B cell (primary cell): ENCODE measurements around the gene ACTL8. TPM values are rescaled to one million over a fixed set of nuclear protein-coding genes. Genes with fewer than 3 reads are reported as not detected.

Experiments
- ATAC-seq: fragments of 200-7000 bp; cut with Tn5 transposase; one replicate; pipeline ENCODE4 v1.10.0; 2021; ENCODE audit warnings: low read depth, mild to moderate bottlenecking, moderate number of reproducible peaks, moderate library complexity
- CTCF ChIA-PET: fragments of 350-600 bp; sonication (Branson Sonifier 250); formaldehyde crosslinking; loops from one replicate; lab custom pipeline; 2021; ENCODE audit warnings: antibody characterized with exemption, inconsistent platforms; lab: Charles Lee
- POLR2A ChIA-PET: fragments of 350-600 bp; sonication (Branson Sonifier 250); formaldehyde crosslinking; loops from one replicate; lab custom pipeline; 2021; ENCODE audit warnings: antibody characterized with exemption; lab: Charles Lee
- DNase-seq: peaks from one replicate; pipeline ENCODE4 v3.0.0; 2013
- H2AFZ ChIP-seq: 2 replicates; pipeline ENCODE4 v1.6.1; 2012; ENCODE audit warnings: mild to moderate bottlenecking, low read depth, low read length; ENCODE audit not compliant: insufficient read depth, poor library complexity, severe bottlenecking
- H3K27ac ChIP-seq, 2 donors: 1 replicate in 1 of 2; 2 replicates in 1 of 2; pipeline ENCODE4 v1.5.1; 2012 to 2013; ENCODE audit warnings: low read length in 2 of 2, mild to moderate bottlenecking in 2 of 2, moderate library complexity in 1 of 2
- H3K27me3 ChIP-seq, 4 experiments: fragments of 200-600 bp in 1 of 4; sonication (generic) in 1 of 4; replicated peaks in 1 of 4; 1 replicate in 2 of 4; 2 replicates in 2 of 4; pipeline versions ENCODE4 v1.6.1 to v1.7.0; 2013 to 2016; ENCODE audit warnings: low read length in 3 of 4, mild to moderate bottlenecking in 2 of 4, mixed read lengths in 1 of 4, moderate library complexity in 1 of 4; ENCODE audit not compliant: insufficient read depth in 4 of 4, control insufficient read depth in 3 of 4; ENCODE audit errors: control extremely low read depth in 1 of 4
- H3K36me3 ChIP-seq, 2 experiments: replicated peaks in 1 of 2; 1 replicate in 1 of 2; 2 replicates in 1 of 2; pipeline versions ENCODE4 v1.6.1 to v1.7.1; 2013; ENCODE audit warnings: low read length in 1 of 2; ENCODE audit not compliant: insufficient read depth in 2 of 2, control insufficient read depth in 1 of 2; ENCODE audit errors: control extremely low read depth in 1 of 2, extremely low read depth in 1 of 2
- H3K4me1 ChIP-seq, 2 donors: fragments of 200-600 bp in 1 of 2; sonication (generic) in 1 of 2; 1 replicate in 1 of 2; 2 replicates in 1 of 2; pipeline versions ENCODE4 v1.5.1 to v1.6.1; 2013 to 2017; ENCODE audit warnings: low read length in 2 of 2; ENCODE audit not compliant: control insufficient read depth in 2 of 2, insufficient read depth in 2 of 2
- H3K4me2 ChIP-seq: replicated peaks from 2 replicates; pipeline ENCODE3; 2012; ENCODE audit warnings: mild to moderate bottlenecking, low read depth, low read length; ENCODE audit not compliant: poor library complexity, severe bottlenecking
- H3K4me3 ChIP-seq, 5 experiments: fragments of 200-600 bp in 1 of 5; sonication (generic) in 1 of 5; 1 replicate in 3 of 5; 2 replicates in 2 of 5; pipeline versions ENCODE4 v1.5.1 to v1.7.0; 2011 to 2016; ENCODE audit warnings: low read length in 4 of 5, mild to moderate bottlenecking in 4 of 5, low read depth in 2 of 5, control low read depth in 1 of 5, moderate library complexity in 1 of 5; ENCODE audit not compliant: insufficient read depth in 1 of 5; ENCODE audit errors: control extremely low read depth in 1 of 5, extremely low read depth in 1 of 5
- H3K79me2 ChIP-seq: fragments of 200-600 bp; sonication (generic); one replicate; pipeline ENCODE4 v1.6.0; 2016; ENCODE audit warnings: low read length; ENCODE audit not compliant: control insufficient read depth, insufficient read depth
- H3K9ac ChIP-seq: fragments of 200-600 bp; sonication (generic); 2 replicates; pipeline ENCODE4 v1.6.1; 2017; ENCODE audit warnings: mild to moderate bottlenecking, low read length, moderate library complexity
- H3K9me3 ChIP-seq, 3 donors: one replicate each; pipeline versions ENCODE4 v1.6.1 to v1.7.1; 2013; ENCODE audit warnings: low read length in 2 of 3; ENCODE audit not compliant: control insufficient read depth in 2 of 3, insufficient read depth in 1 of 3; ENCODE audit errors: control extremely low read depth in 1 of 3
- H4K20me1 ChIP-seq: 2 replicates; pipeline ENCODE4 v1.6.0; 2012; ENCODE audit warnings: mild to moderate bottlenecking, low read length; ENCODE audit not compliant: insufficient read depth, control insufficient read depth, poor library complexity, severe bottlenecking
- H3K27ac Mint-ChIP-seq: one replicate; pipeline ENCODE4 v1.8.0; 2021; ENCODE audit warnings: mixed read lengths
- H3K27me3 Mint-ChIP-seq: one replicate; pipeline ENCODE4 v1.8.0; 2021; ENCODE audit warnings: mixed read lengths
- H3K4me1 Mint-ChIP-seq: one replicate; pipeline ENCODE4 v1.8.0; 2021; ENCODE audit warnings: mixed read lengths
- H3K4me3 Mint-ChIP-seq: one replicate; pipeline ENCODE4 v1.8.0; 2021; ENCODE audit warnings: mixed read lengths
- H3K9me3 Mint-ChIP-seq: one replicate; pipeline ENCODE4 v1.8.0; 2022; ENCODE audit warnings: mixed read lengths; ENCODE audit not compliant: insufficient read depth
- EZH2 ChIP-seq: IDR thresholded peaks from 2 replicates; pipeline ENCODE4 v1.6.1; 2012; ENCODE audit warnings: borderline replicate concordance, low read depth, mild to moderate bottlenecking, moderate library complexity, low read length; ENCODE audit not compliant: insufficient read depth, poor library complexity, severe bottlenecking
- WGBS: methylation state at CpG from one replicate; pipeline ENCODE4 v1.1.5; 2013; ENCODE audit warnings: missing lambda C conversion rate; ENCODE audit not compliant: insufficient coverage; 5-methylcytosine and 5-hydroxymethylcytosine counted together
- intact Hi-C: fragments of 100-400 bp; cut with micrococcal nuclease; formaldehyde crosslinking; loops from one replicate; pipeline ENCODE4 v1.10.0; 2022
- polyA plus RNA-seq: library from polyadenylated mRNA; depleted of rRNA; stranded (reverse); fragments of >200 nt; gene quantifications from 2 replicates; pipeline ENCODE4 v1.2.3, GENCODE V29; 2012
- total RNA-seq, 2 donors: library from RNA; stranded (reverse); fragments of 120-200 nt in 1 of 2; gene quantifications; 1 replicate in 1 of 2; 2 replicates in 1 of 2; pipeline versions ENCODE4 v1.2.3 to v1.2.4, GENCODE V29; 2013 to 2022
- TF ChIP-seq, protein P1 (sequence below): fragments of 200-600 bp; IDR thresholded peaks from one replicate; pipeline ENCODE4 v1.8.0; 2022; ENCODE audit warnings: antibody characterized with exemption, mild to moderate bottlenecking

ACTL8 gene
- total and polyA plus RNA-seq, 2 donors (not counting 1 experiment from before 2014, with no cell fraction given) = not detected

- Histone ChIP-seq H4K20me1 (no peaks in the 10 kb centered on the region), H3K4me2 (no peak overlapping the region), H2AFZ (no peak overlapping the region), H3K79me2 (no peaks in the 10 kb centered on the region), H3K9me3 (peaks cover 0 to 10% (median 0%) of the 10 kb centered on the region in 3 donors), H3K4me1 (no peaks in the 10 kb centered on the region), H3K4me3 (no peak overlapping the region), H3K27me3 (no peaks in the 10 kb centered on the region), H3K36me3 (no peaks in the 10 kb centered on the region), H3K9ac (no peak overlapping the region), H3K27ac (no peak overlapping the region)
- no peaks in the 10 kb centered on the region for H3K27me3 Mint-ChIP-seq
- 90% methylated on average over 2 of the region's 2 CpGs for WGBS
- intact Hi-C loops = no loop called here
- H3K9me3 Mint-ChIP-seq = no peaks in the 10 kb centered on the region
- no peaks in the 10 kb centered on the region for H3K4me1 Mint-ChIP-seq
- CTCF ChIA-PET = no interaction called here
- POLR2A ChIA-PET = no interaction called here
- H3K27ac Mint-ChIP-seq = no peak overlapping the region
- no peak for TF ChIP-seq EZH2
- TF ChIP-seq, protein P1, sequence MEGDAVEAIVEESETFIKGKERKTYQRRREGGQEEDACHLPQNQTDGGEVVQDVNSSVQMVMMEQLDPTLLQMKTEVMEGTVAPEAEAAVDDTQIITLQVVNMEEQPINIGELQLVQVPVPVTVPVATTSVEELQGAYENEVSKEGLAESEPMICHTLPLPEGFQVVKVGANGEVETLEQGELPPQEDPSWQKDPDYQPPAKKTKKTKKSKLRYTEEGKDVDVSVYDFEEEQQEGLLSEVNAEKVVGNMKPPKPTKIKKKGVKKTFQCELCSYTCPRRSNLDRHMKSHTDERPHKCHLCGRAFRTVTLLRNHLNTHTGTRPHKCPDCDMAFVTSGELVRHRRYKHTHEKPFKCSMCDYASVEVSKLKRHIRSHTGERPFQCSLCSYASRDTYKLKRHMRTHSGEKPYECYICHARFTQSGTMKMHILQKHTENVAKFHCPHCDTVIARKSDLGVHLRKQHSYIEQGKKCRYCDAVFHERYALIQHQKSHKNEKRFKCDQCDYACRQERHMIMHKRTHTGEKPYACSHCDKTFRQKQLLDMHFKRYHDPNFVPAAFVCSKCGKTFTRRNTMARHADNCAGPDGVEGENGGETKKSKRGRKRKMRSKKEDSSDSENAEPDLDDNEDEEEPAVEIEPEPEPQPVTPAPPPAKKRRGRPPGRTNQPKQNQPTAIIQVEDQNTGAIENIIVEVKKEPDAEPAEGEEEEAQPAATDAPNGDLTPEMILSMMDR = no peak
- ATAC-seq = no peak
- H3K4me3 Mint-ChIP-seq = no peak overlapping the region
- DNase-seq = no peak
These were observed 22.7 kb upstream of the ACTL8 start for GRCh38 chr1:17732475-17732874.

- no peaks in the 10 kb centered on the region for H3K4me1 ChIP-seq
These were observed 21.5 kb upstream of the ACTL8 start for GRCh38 chr1:17733661-17734060.

More at GRCh38 chr1:17733661-17734060, 21.5 kb upstream of the ACTL8 start:
- Histone ChIP-seq H3K36me3 (no peaks in the 10 kb centered on the region), H3K9me3 (peaks cover 0 to 3% (median 0%) of the 10 kb centered on the region in 3 donors), H3K27ac (no peak overlapping the region), H3K79me2 (no peaks in the 10 kb centered on the region), H3K27me3 (no peaks in the 10 kb centered on the region), H3K4me2 (no peak overlapping the region), H3K9ac (no peak overlapping the region), H2AFZ (no peak overlapping the region), H3K4me3 (no peak overlapping the region), H4K20me1 (no peaks in the 10 kb centered on the region)
- CTCF ChIA-PET = no interaction called here
- ATAC-seq (no peak), DNase-seq (no peak)
- Mint-ChIP-seq H3K27me3 (no peaks in the 10 kb centered on the region), H3K4me3 (no peak overlapping the region), H3K4me1 (no peaks in the 10 kb centered on the region), H3K27ac (no peak overlapping the region), H3K9me3 (no peaks in the 10 kb centered on the region)
- intact Hi-C loops = no loop called here
- POLR2A ChIA-PET = no interaction called here
- 86% methylated on average over 21 of the region's 21 CpGs for WGBS
- TF ChIP-seq, protein P1 = no peak
- TF ChIP-seq EZH2 = no peak
